Transverse colon (tissue), 4 donors: Measurements from ENCODE around the gene SCMH1. TPM values are rescaled to one million over a fixed set of nuclear protein-coding genes. Genes with fewer than 3 reads are reported as not detected.

ENCODE experiments used
- DNase-seq: peaks from one replicate; pipeline ENCODE4 v3.0.0-alpha.2; 2019
- H3K27ac ChIP-seq, 4 donors: fragments of 200-600 bp; sonication (generic); 2 replicates each; pipeline ENCODE4 v1.5.1; 2016 to 2018; ENCODE audit warnings: inconsistent platforms in 4 of 4
- H3K27me3 ChIP-seq: fragments of 200-600 bp; sonication (generic); 2 replicates; pipeline ENCODE4 v1.5.1; 2017; ENCODE audit warnings: inconsistent platforms
- H3K36me3 ChIP-seq, 4 donors: fragments of 200-600 bp; sonication (generic); 2 replicates each; pipeline ENCODE4 v1.5.1; 2017 to 2019; ENCODE audit warnings: inconsistent platforms in 4 of 4
- H3K4me1 ChIP-seq, 4 donors: fragments of 200-600 bp; sonication (generic); 2 replicates each; pipeline ENCODE4 v1.5.1; 2017 to 2020; ENCODE audit warnings: inconsistent platforms in 4 of 4
- H3K4me3 ChIP-seq, 4 donors: fragments of 200-600 bp; sonication (generic); 1 replicate in 1 of 4; 2 replicates in 3 of 4; pipeline versions ENCODE4 v1.5.1 to v1.6.1; 2017 to 2019; ENCODE audit warnings: inconsistent platforms in 4 of 4
- H3K9me3 ChIP-seq, 2 donors: fragments of 200-600 bp; sonication (generic); 2 replicates each; pipeline ENCODE4 v1.5.1; 2017 to 2019; ENCODE audit warnings: inconsistent platforms in 2 of 2
- EP300 ChIP-seq: sonication (generic); formaldehyde crosslinking; IDR thresholded peaks from one replicate; pipeline ENCODE4 v1.6.1; 2017; ENCODE audit warnings: antibody characterized with exemption, low read depth
- POLR2A ChIP-seq: fragments of 450-650 bp; IDR thresholded peaks from one replicate; pipeline ENCODE4 v1.6.1; 2016; ENCODE audit warnings: antibody characterized with exemption, mild to moderate bottlenecking, moderate library complexity
- POLR2AphosphoS5 ChIP-seq, 3 donors: sonication (generic); formaldehyde crosslinking; IDR thresholded peaks; one replicate each; pipeline ENCODE4 v1.6.1; 2016; ENCODE audit warnings: antibody characterized with exemption in 3 of 3
- WGBS, 2 donors: methylation state at CpG; one replicate each; pipeline ENCODE4 v1.1.5; 2018; ENCODE audit warnings: low coverage in 1 of 2; 5-methylcytosine and 5-hydroxymethylcytosine counted together
- in situ Hi-C, 4 donors: fragments of 200-750 bp; cut with MboI; loops; one replicate each; pipeline versions ENCODE4 v1.15.0 to v1.15.1; 2017; ENCODE audit warnings: low sequenced_read_pairs in 3 of 4, low pct_ligation_motif_present in 1 of 4, low pct_unique_long_range_greater_than_20kb in 1 of 4
- intact Hi-C: fragments of 100-400 bp; cut with DNase I; formaldehyde crosslinking; loops from one replicate; pipeline ENCODE4 v1.15.1; 2023; ENCODE audit warnings: low total_unique reads
- total RNA-seq, 4 donors: library from RNA; depleted of rRNA; stranded (reverse); fragments of >200 nt; gene quantifications; one replicate each; pipeline ENCODE4 v1.1.0, GENCODE V29; 2016
- TF ChIP-seq, protein P1 (sequence below), 5 experiments: fragments of 200-600 bp in 3 of 5; fragments of 450-650 bp in 2 of 5; sonication (generic) in 3 of 5; IDR thresholded peaks; 1 replicate in 2 of 5; 2 replicates in 3 of 5; pipeline ENCODE4 v1.5.1; 2016 to 2017; ENCODE audit warnings: antibody characterized with exemption in 5 of 5, inconsistent platforms in 3 of 5, mild to moderate bottlenecking in 2 of 5, moderate library complexity in 1 of 5

Gene SCMH1
- total RNA-seq, 4 donors from 2014 or later = 24.5 to 66.8 (median 49.1) TPM

DNA sequence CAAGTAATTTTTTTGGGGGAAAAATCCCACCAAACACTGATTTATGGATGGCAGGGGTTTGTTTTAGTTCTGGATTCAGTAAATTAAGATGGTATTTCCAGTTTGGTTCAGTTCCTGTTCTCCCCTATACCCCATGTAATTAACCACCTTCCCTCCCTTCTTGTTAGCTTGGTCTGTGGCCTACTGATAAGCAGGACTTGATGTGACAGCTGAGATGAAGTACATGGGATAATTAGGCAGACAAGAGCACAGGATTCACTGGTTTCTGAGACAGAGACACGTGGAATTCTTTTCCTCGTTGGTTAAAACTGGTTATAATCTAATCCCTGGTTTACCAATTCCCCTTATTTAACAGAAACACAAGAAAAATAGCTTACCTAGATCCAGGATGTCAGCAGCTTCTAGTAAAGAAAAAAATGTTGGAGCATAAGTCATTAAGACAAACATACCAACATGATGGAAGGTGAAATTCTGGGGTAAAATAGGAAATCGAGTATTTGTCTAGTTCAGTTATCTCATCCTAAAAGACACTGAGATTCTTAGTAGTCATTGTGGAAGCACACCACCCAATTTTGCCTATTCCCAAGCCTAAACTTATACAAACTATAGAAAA, 81.5 kb downstream of the SCMH1 start:
- no peak for DNase-seq
- 88 to 100% methylated on average over 1 to 3 of the region's 3 CpGs for WGBS, 2 donors
- H3K27ac ChIP-seq = no peak overlapping the region
- no peaks in the 10 kb centered on the region for H3K27me3 ChIP-seq
- TF ChIP-seq EP300 (no peak), POLR2A (no peak), POLR2AphosphoS5 (IDR thresholded peaks at IDR 0.05) (no peak)
- TF ChIP-seq, protein P1, sequence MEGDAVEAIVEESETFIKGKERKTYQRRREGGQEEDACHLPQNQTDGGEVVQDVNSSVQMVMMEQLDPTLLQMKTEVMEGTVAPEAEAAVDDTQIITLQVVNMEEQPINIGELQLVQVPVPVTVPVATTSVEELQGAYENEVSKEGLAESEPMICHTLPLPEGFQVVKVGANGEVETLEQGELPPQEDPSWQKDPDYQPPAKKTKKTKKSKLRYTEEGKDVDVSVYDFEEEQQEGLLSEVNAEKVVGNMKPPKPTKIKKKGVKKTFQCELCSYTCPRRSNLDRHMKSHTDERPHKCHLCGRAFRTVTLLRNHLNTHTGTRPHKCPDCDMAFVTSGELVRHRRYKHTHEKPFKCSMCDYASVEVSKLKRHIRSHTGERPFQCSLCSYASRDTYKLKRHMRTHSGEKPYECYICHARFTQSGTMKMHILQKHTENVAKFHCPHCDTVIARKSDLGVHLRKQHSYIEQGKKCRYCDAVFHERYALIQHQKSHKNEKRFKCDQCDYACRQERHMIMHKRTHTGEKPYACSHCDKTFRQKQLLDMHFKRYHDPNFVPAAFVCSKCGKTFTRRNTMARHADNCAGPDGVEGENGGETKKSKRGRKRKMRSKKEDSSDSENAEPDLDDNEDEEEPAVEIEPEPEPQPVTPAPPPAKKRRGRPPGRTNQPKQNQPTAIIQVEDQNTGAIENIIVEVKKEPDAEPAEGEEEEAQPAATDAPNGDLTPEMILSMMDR (IDR thresholded peaks at IDR 0.05) = no peak
- H3K9me3 ChIP-seq = no peaks in the 10 kb centered on the region
- intact Hi-C loops (no loop called here), in situ Hi-C loops (no loop called here)
- no peak overlapping the region for H3K4me3 ChIP-seq
- peaks cover 0 to 4% (median 0%) of the 10 kb centered on the region in 4 donors for H3K4me1 ChIP-seq
- H3K36me3 ChIP-seq = no peaks in the 10 kb centered on the region

DNA sequence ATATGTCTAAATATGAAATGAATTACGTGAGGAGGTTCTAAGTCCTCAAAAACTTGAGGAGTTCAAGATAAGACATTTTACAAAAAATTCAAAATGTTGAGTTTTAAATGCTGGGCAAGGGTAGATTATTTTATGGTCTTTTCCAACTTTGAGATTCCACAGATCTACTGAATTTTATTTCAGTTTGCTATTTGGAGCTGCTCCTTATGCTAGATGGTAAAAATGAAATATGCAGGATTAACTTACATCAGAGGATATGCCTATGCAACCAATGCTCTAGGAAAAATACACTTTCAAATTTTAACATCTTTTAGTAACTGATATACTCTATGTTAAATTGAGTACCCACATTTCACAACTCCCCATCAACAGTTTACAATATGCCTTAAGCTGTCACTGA, 83.1 kb downstream of the SCMH1 start:
- H3K4me1 ChIP-seq = peaks cover 5 to 9% (median 7%) of the 10 kb centered on the region in 4 donors
- H3K36me3 ChIP-seq = no peaks in the 10 kb centered on the region
- H3K27me3 ChIP-seq = no peaks in the 10 kb centered on the region
- H3K9me3 ChIP-seq = no peaks in the 10 kb centered on the region
- in situ Hi-C loops = no loop called here
- DNase-seq = no peak
- TF ChIP-seq EP300 (no peak), POLR2A (no peak), POLR2AphosphoS5 (IDR thresholded peaks at IDR 0.05) (no peak)
- TF ChIP-seq, protein P1 (IDR thresholded peaks at IDR 0.05) = no peak
- intact Hi-C loops = no loop called here
- no peak overlapping the region for H3K4me3 ChIP-seq
- H3K27ac ChIP-seq = no peak overlapping the region
- 97 to 100% methylated on average over 1 of the region's 1 CpG for WGBS, 2 donors

DNA sequence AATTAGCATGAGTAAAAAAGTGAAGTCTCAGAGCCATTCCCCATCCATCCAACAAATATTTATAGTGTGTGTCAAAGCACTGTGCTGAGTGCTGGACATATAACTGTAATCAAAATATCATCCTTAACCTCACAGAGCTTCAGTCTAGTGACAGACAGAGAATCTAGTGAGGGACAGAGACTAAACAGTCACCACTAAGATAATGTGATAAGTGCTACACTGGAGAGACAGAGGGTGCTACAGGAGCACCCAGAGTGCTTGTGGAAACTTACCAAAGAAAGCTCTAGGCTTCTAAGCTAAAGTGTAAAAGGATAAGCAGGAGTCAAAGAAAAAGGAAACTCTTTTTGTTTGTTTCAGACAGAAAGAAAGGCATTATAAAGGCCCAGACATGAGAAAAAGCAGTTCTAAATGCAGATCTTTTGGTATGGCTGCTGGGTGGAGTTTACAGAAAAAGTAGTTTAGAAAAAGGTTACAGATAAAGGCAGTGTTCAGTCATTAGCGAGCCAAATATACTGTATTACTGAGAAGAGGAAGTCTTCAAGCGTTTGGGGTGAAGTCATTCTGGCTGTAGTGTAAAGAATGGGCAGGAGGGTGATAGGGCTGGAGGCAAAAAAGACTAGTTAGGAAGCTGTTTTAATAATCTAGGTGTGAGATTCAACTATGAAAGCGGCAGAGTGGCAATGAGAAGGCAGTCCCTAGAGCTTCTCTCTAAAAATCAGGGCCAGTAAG, 83.8 kb downstream of the SCMH1 start:
- H3K27ac ChIP-seq = no peak overlapping the region
- no peaks in the 10 kb centered on the region for H3K9me3 ChIP-seq
- in situ Hi-C loops (no loop called here), intact Hi-C loops (no loop called here)
- H3K27me3 ChIP-seq = no peaks in the 10 kb centered on the region
- 81 to 88% methylated on average over 3 of the region's 3 CpGs for WGBS, 2 donors
- no peak overlapping the region for H3K4me3 ChIP-seq
- no peak for TF ChIP-seq EP300
- no peaks in the 10 kb centered on the region for H3K36me3 ChIP-seq
- no peak for DNase-seq
- peaks cover 9 to 15% (median 14%) of the 10 kb centered on the region in 4 donors for H3K4me1 ChIP-seq

DNA sequence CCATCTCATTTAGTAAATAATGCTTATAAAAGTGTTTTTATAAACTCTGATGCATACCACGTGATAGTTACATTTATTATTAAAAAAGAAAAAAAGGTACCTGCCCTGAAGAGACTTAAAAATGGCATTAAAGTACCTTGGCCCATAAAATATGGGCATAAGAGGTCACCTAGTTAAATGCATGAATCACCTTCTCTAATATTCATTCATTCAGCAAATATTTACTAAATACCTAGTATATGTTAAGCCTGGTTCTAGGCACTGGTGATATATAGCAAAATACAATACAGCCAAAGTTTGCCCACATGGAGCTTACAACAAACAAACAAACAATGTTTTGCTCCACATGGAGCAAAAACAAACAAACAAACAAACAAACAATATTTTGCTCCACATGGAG, 87.0 kb downstream of the SCMH1 start:
- WGBS, 2 donors = 74 to 100% methylated on average over 1 of the region's 1 CpG
- no peak overlapping the region for H3K27ac ChIP-seq
- H3K36me3 ChIP-seq = no peaks in the 10 kb centered on the region
- intact Hi-C loops = no loop called here
- DNase-seq = no peak
- no peak for TF ChIP-seq POLR2AphosphoS5 (IDR thresholded peaks at IDR 0.05)
- no peak for TF ChIP-seq EP300
- no peak for TF ChIP-seq POLR2A
- TF ChIP-seq, protein P1 (IDR thresholded peaks at IDR 0.05) = no peak
- no peak overlapping the region for H3K4me3 ChIP-seq
- no peaks in the 10 kb centered on the region for H3K27me3 ChIP-seq
- in situ Hi-C loops = no loop called here
- H3K4me1 ChIP-seq = peaks cover 9 to 36% (median 31%) of the 10 kb centered on the region in 4 donors
- no peaks in the 10 kb centered on the region for H3K9me3 ChIP-seq
